Calu3 (cell line): ENCODE results near the gene TESK2. TPM values are rescaled to one million over a fixed set of nuclear protein-coding genes. Genes with fewer than 3 reads are reported as not detected.

ENCODE experiments used
- BruUV-seq: library from RNA; stranded (reverse); fragments of 400-500 nt; replicated peaks from 2 replicates; lab custom pipeline; 2021; lab: Mats Ljungman, UMichigan
- CTCF ChIA-PET: fragments of 300-600 bp; sonication (Branson Sonifier 250); formaldehyde crosslinking; loops from one replicate; lab custom pipeline; 2022; ENCODE audit warnings: antibody characterized with exemption; lab: Charles Lee
- DNase-seq: peaks from one replicate; pipeline ENCODE4 v3.0.0; 2022
- H3K27ac Mint-ChIP-seq: one replicate; pipeline ENCODE4 v1.8.0; 2022; ENCODE audit warnings: mixed read lengths; ENCODE audit not compliant: unreplicated experiment
- H3K27me3 Mint-ChIP-seq: one replicate; pipeline ENCODE4 v1.8.0; 2022; ENCODE audit warnings: mixed read lengths; ENCODE audit not compliant: unreplicated experiment
- H3K36me3 Mint-ChIP-seq: one replicate; pipeline ENCODE4 v1.8.0; 2022; ENCODE audit warnings: mild to moderate bottlenecking, moderate library complexity, mixed read lengths; ENCODE audit not compliant: insufficient read depth, unreplicated experiment
- H3K4me1 Mint-ChIP-seq: one replicate; pipeline ENCODE4 v1.8.0; 2022; ENCODE audit warnings: mild to moderate bottlenecking, low read depth, mixed read lengths; ENCODE audit not compliant: unreplicated experiment
- H3K4me3 Mint-ChIP-seq: one replicate; pipeline ENCODE4 v1.8.0; 2022; ENCODE audit warnings: mild to moderate bottlenecking, low read depth, moderate library complexity, mixed read lengths; ENCODE audit not compliant: unreplicated experiment
- H3K9me3 Mint-ChIP-seq: one replicate; pipeline ENCODE4 v1.8.0; 2022; ENCODE audit warnings: low read depth, mixed read lengths; ENCODE audit not compliant: unreplicated experiment
- intact Hi-C: fragments of 100-400 bp; cut with micrococcal nuclease; formaldehyde crosslinking; loops from one replicate; pipeline ENCODE4 v1.10.0; 2022; ENCODE audit not compliant: unreplicated experiment
- total RNA-seq: library from RNA; stranded (reverse); gene quantifications from 2 replicates; pipeline ENCODE4 v1.2.3, GENCODE V29; 2022
- TF ChIP-seq, protein P1 (sequence below): fragments of 200-600 bp; IDR thresholded peaks from one replicate; pipeline ENCODE4 v1.8.0; 2022; ENCODE audit warnings: antibody characterized with exemption; ENCODE audit not compliant: unreplicated experiment

The TESK2 gene
- total RNA-seq, 1 experiment from 2014 or later: 2.3 TPM

DNA sequence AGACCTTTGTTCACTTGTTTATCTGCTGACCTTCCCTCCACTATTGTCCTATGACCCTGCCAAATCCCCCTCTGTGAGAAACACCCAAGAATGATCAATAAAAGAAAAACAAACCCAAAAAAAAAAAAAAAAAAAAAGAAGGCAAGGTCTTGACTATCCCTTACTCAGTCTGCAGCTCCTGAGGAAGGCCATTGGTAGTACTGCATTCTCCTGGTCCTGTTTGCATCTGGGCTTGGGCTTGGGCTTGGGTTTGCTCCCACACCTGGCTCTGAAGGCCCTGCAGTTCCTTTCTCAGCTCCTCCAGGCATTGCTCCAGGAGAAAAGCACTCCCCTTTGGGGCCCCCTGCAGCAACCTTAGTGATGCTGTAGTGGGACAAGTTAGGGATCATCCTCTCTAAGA, 7.3 kb upstream of the TESK2 start:
- Mint-ChIP-seq H3K36me3 (peaks cover 23% of the 10 kb centered on the region), H3K27me3 (no peaks in the 10 kb centered on the region), H3K9me3 (no peaks in the 10 kb centered on the region), H3K27ac (no peak overlapping the region), H3K4me1 (peaks cover 30% of the 10 kb centered on the region), H3K4me3 (peak overlapping the region; percentile 89)
- CTCF ChIA-PET: no interaction called here
- BruUV-seq: no TSS peak
- intact Hi-C loops: no loop called here
- DNase-seq: no peak
- TF ChIP-seq, protein P1, sequence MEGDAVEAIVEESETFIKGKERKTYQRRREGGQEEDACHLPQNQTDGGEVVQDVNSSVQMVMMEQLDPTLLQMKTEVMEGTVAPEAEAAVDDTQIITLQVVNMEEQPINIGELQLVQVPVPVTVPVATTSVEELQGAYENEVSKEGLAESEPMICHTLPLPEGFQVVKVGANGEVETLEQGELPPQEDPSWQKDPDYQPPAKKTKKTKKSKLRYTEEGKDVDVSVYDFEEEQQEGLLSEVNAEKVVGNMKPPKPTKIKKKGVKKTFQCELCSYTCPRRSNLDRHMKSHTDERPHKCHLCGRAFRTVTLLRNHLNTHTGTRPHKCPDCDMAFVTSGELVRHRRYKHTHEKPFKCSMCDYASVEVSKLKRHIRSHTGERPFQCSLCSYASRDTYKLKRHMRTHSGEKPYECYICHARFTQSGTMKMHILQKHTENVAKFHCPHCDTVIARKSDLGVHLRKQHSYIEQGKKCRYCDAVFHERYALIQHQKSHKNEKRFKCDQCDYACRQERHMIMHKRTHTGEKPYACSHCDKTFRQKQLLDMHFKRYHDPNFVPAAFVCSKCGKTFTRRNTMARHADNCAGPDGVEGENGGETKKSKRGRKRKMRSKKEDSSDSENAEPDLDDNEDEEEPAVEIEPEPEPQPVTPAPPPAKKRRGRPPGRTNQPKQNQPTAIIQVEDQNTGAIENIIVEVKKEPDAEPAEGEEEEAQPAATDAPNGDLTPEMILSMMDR: no peak

DNA sequence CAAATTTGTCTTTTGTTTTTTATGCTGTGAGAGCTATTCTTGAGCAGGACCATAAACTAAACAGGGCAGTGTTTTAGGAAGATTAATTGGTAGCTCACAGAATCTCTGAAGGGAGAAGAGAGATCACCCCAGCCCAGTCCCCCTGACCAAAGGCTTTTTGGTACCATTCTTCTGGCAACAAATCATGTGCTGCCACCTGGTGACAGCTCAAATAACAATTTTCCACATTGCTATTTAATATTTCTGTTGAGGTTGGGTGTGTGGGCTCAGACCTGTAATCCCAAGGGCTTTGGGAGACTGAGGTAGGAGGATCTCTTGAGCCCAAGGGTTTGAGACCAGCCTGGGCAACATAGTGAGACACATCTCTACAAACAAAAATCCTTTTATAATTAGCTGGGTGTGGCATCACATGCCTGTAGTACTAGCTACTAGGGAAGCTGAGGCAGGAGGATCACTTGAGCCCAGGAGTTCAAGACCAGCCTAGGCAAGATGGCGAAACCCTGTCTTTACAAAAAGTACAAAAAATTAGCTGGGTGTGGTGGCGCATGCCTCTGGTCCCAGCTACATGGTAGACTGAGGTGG, 2.2 kb upstream of the TESK2 start:
- Mint-ChIP-seq H3K27me3 (no peaks in the 10 kb centered on the region), H3K27ac (no peak overlapping the region), H3K4me1 (no peaks in the 10 kb centered on the region), H3K36me3 (no peaks in the 10 kb centered on the region), H3K4me3 (no peak overlapping the region), H3K9me3 (no peaks in the 10 kb centered on the region)
- no TSS peak for BruUV-seq
- CTCF ChIA-PET: interaction anchor here (0.6 to 1.8 kb wide), 9 partner anchors 16 to 480 kb away, joined by 3 to 16 read pairs (median 4); partner anchors contain the start of genes MUTYH and TOE1
- TF ChIP-seq, protein P1: peak; percentile 67
- intact Hi-C loops: loop anchor here (1.0 to 5.0 kb wide), 2 partner anchors 133 to 481 kb away; partner anchors contain the start of genes HECTD3 and UROD
- DNase-seq: peak; percentile 59

DNA sequence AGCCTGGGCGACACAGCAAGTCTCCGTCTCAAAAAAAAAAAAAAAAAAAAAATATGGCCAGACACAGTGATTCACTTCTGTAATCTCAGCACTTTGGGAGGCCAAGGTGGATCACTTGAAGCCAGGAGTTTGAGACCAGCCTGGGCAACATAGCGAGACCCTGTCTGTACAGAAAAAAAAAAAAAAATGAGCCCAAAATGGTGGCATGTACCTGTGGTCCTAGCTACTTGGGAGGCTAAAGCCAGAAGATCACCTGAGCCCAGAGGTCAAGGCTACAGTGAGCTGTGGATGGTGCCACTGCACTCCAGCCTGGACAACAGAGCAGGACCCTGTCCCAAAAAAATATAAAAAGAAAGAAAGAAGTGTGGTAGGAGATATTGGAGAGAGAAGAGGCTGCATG, 1.7 kb upstream of the TESK2 start:
- CTCF ChIA-PET: interaction anchor here (0.6 to 1.8 kb wide), 7 partner anchors 16 to 480 kb away, joined by 3 to 16 read pairs (median 5); partner anchors contain the start of genes MUTYH and TOE1
- no peaks in the 10 kb centered on the region for H3K9me3 Mint-ChIP-seq
- TF ChIP-seq, protein P1: no peak

DNA sequence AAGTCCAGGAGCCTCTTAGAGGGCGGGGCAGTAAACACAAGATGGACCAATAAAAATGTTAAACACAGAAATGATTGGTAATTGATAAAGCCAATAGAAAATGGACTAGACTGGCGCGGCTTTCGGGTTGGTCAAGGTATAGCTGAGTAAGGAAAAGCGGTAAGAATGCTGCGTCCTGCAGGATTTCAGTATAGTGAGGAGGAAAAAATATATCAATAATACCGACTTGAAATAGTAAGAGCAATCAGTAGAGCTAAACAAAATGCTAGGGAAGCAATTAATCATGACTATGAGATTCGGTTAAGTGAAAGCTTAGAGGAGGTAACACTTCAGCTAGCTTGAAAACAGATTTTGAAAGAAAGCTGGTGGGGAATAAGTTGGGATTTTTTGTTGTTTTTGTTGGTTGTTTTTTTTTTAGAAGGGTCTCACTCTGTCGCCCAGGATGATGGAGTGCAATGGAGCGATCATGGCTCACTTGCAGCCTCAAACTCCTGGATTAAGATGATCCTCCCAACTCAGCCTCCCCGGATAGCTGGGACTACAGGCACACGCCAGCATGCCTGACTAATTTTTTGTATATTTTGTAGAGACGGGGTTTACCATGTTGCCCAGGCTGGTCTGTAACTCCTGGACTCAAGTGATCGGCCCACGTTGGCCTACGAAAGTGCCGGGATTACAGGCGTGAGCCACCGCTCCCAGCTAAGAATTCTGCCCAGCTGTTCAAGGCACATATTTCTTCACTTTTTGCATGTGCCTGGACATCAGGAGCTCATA, 711 bp upstream of the TESK2 start:
- no TSS peak for BruUV-seq
- intact Hi-C loops: loop anchor here (5.0 kb wide), 1 partner anchor 479 kb away; the partner anchor contains the start of genes HECTD3 and UROD
- no peaks in the 10 kb centered on the region for H3K36me3 Mint-ChIP-seq
- H3K4me3 Mint-ChIP-seq: no peak overlapping the region
- no peaks in the 10 kb centered on the region for H3K27me3 Mint-ChIP-seq
- H3K4me1 Mint-ChIP-seq: no peaks in the 10 kb centered on the region
- H3K27ac Mint-ChIP-seq: no peak overlapping the region
- CTCF ChIA-PET: interaction anchor here (0.6 to 1.7 kb wide), 6 partner anchors 9 to 478 kb away, joined by 3 to 11 read pairs (median 7); partner anchors contain the start of genes MUTYH, TOE1 and UROD
- no peak for DNase-seq
- H3K9me3 Mint-ChIP-seq: no peaks in the 10 kb centered on the region
- TF ChIP-seq, protein P1: no peak

More for the DNA sequence above, 1.7 kb upstream of the TESK2 start:
- Mint-ChIP-seq H3K4me1 (no peaks in the 10 kb centered on the region), H3K27ac (no peak overlapping the region), H3K4me3 (no peak overlapping the region), H3K36me3 (no peaks in the 10 kb centered on the region), H3K27me3 (no peaks in the 10 kb centered on the region)
- no peak for DNase-seq
- BruUV-seq: no TSS peak
- intact Hi-C loops: loop anchor here (1.0 to 5.0 kb wide), 2 partner anchors 132 to 480 kb away; partner anchors contain the start of genes HECTD3 and UROD
